SK-N-SH treated with all-trans-retinoic acid at 6 μM for 48 hours (cell line): ENCODE results near the gene SNHG17.
"Not testable (repeated sequence)": the region's sequence is repeated elsewhere in the genome, so short reads cannot be mapped to it uniquely, and the experiment has no call there.

Source experiments
- ATAC-seq: fragments of 200-7000 bp; cut with Tn5 transposase; 3 replicates; pipeline ENCODE4 v1.9.1; 2020; ENCODE audit warnings: mild to moderate bottlenecking, moderate library complexity
- ARNTL ChIP-seq: fragments of 450-650 bp; formaldehyde crosslinking; IDR thresholded peaks from 2 replicates; pipeline ENCODE4 v1.5.0; 2020; ENCODE audit warnings: low read depth, mild to moderate bottlenecking, moderate library complexity, borderline replicate concordance
- BACH2 ChIP-seq: fragments of 250-450 bp; sonication (Bioruptor Pico); IDR thresholded peaks from 2 replicates; pipeline ENCODE4 v1.9.0; 2021; ENCODE audit warnings: mild to moderate bottlenecking, borderline replicate concordance
- CREB5 ChIP-seq: fragments of 250-450 bp; sonication (Bioruptor Pico); IDR thresholded peaks from 2 replicates; pipeline ENCODE4 v1.5.1; 2020; ENCODE audit warnings: low read depth, mild to moderate bottlenecking, moderate library complexity
- CSDC2 ChIP-seq: fragments of 250-450 bp; sonication (Bioruptor Pico); IDR thresholded peaks from 2 replicates; pipeline ENCODE4 v1.5.0; 2020; ENCODE audit warnings: mild to moderate bottlenecking, moderate library complexity
- ESRRG ChIP-seq: fragments of 250-450 bp; sonication (Bioruptor Pico); IDR thresholded peaks from 2 replicates; pipeline ENCODE4 v1.6.1; 2021; ENCODE audit warnings: mild to moderate bottlenecking
- GLIS3 ChIP-seq: fragments of 250-450 bp; sonication (Bioruptor Pico); IDR thresholded peaks from 2 replicates; pipeline ENCODE4 v1.5.0; 2020; ENCODE audit warnings: mild to moderate bottlenecking, moderate library complexity
- OSR1 ChIP-seq: fragments of 250-450 bp; sonication (Bioruptor Pico); IDR thresholded peaks from 2 replicates; pipeline ENCODE4 v1.8.0; 2022; ENCODE audit warnings: moderate library complexity, mild to moderate bottlenecking, inconsistent platforms
- PATZ1 ChIP-seq: fragments of 250-450 bp; sonication (Bioruptor Pico); IDR thresholded peaks from 2 replicates; pipeline ENCODE4 v1.8.0; 2020; ENCODE audit warnings: mild to moderate bottlenecking, moderate library complexity, borderline replicate concordance
- POU6F1 ChIP-seq: fragments of 250-450 bp; sonication (Bioruptor Pico); IDR thresholded peaks from 2 replicates; pipeline ENCODE4 v1.8.0; 2021; ENCODE audit warnings: low read depth, mild to moderate bottlenecking, moderate library complexity, borderline replicate concordance
- PPARA ChIP-seq: fragments of 250-450 bp; sonication (Bioruptor Pico); IDR thresholded peaks from 2 replicates; pipeline ENCODE4 v1.5.0; 2020; ENCODE audit warnings: mild to moderate bottlenecking, borderline replicate concordance
- RARB ChIP-seq: fragments of 250-450 bp; sonication (Bioruptor Pico); IDR thresholded peaks from 2 replicates; pipeline ENCODE4 v1.8.0; 2021; ENCODE audit warnings: mild to moderate bottlenecking, moderate library complexity
- TOX ChIP-seq: fragments of 250-450 bp; sonication (Bioruptor Pico); IDR thresholded peaks from 2 replicates; pipeline ENCODE4 v1.8.0; 2021; ENCODE audit warnings: mild to moderate bottlenecking, moderate library complexity, borderline replicate concordance
- TSHZ2 ChIP-seq: fragments of 250-450 bp; sonication (Bioruptor Pico); IDR thresholded peaks from 2 replicates; pipeline ENCODE4 v1.5.0; 2020; ENCODE audit warnings: mild to moderate bottlenecking, moderate library complexity
- ZFP3 ChIP-seq: fragments of 250-450 bp; sonication (Bioruptor Pico); IDR thresholded peaks from 2 replicates; pipeline ENCODE4 v1.5.0; 2020; ENCODE audit warnings: mild to moderate bottlenecking, moderate library complexity
- ZFP30 ChIP-seq: fragments of 450-650 bp; formaldehyde crosslinking; IDR thresholded peaks from 2 replicates; pipeline ENCODE4 v1.5.0; 2022; ENCODE audit warnings: mild to moderate bottlenecking, moderate library complexity
- ZNF565 ChIP-seq: fragments of 450-650 bp; formaldehyde crosslinking; conservative IDR thresholded peaks from 2 replicates; pipeline ENCODE4 v1.5.0; 2020; ENCODE audit warnings: low read depth, mild to moderate bottlenecking, moderate library complexity
- ZNF70 ChIP-seq: fragments of 450-650 bp; formaldehyde crosslinking; IDR thresholded peaks from 2 replicates; pipeline ENCODE4 v1.5.0; 2020; ENCODE audit warnings: mild to moderate bottlenecking, moderate library complexity
- ZNF8 ChIP-seq: fragments of 450-650 bp; formaldehyde crosslinking; IDR thresholded peaks from 2 replicates; pipeline ENCODE4 v1.5.0; 2020; ENCODE audit warnings: mild to moderate bottlenecking, moderate library complexity

The SNHG17 gene

GRCh38 chr20:38412877-38413577 is 22.1 kb downstream of the SNHG17 start:
- TF ChIP-seq GLIS3 (CRISPR knock-in tag) (no peak), TSHZ2 (CRISPR knock-in tag) (no peak), BACH2 (no peak), ZFP30 (CRISPR knock-in tag) (no peak), ZNF565 (CRISPR knock-in tag) (no peak), PATZ1 (CRISPR knock-in tag) (no peak), OSR1 (CRISPR knock-in tag) (no peak), ZFP3 (CRISPR knock-in tag) (no peak), TOX (no peak), ZNF8 (CRISPR knock-in tag) (no peak), CSDC2 (CRISPR knock-in tag) (no peak), PPARA (CRISPR knock-in tag) (no peak), ESRRG (CRISPR knock-in tag) (no peak), RARB (CRISPR knock-in tag) (no peak)
- ATAC-seq, result no peak

- not testable (repeated sequence) for ATAC-seq
These were observed 27.3 kb downstream of the SNHG17 start for GRCh38 chr20:38407822-38408221.

- no peak for ATAC-seq
- TF ChIP-seq POU6F1 (no peak), TOX (no peak), ZFP30 (CRISPR knock-in tag) (no peak), PATZ1 (CRISPR knock-in tag) (no peak), TSHZ2 (CRISPR knock-in tag) (no peak), CREB5 (no peak), ARNTL (no peak), ZNF70 (CRISPR knock-in tag) (no peak), PPARA (CRISPR knock-in tag) (no peak)
These were observed 27.8 kb downstream of the SNHG17 start for GRCh38 chr20:38407321-38407720.
